ENCODE measurements around the gene TPSG1.

DNA sequence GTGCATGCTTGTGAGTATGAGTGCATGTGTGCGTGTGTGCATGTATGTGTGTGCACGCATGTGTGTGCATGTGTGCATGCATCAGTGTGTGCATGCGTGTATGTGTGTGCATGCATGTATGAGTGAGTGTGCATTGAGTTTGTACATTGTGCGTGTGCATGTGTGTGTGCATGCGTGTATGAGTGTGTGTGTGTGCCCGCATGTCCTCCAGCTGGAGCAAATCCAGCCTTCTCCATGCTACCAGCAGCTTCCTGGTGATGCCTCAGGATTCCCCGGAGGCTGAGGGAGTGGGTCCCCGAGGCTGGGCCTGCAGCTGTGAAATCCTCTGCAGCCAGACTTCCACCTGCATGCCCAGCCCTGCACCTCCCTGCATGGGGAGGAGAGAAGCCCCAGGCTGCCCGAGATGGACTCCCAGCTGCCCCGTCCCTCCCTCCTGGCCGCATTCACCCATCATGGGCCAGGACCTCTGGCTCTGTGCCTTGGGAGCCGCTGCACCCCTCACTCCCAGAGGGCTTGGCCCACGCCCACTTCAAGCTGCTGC, 40.1 kb upstream of the TPSG1 start:
- TF ChIP-seq POLR2A (IDR thresholded peaks at IDR 0.05) (no peak), POLR2AphosphoS5 (IDR thresholded peaks at IDR 0.05) (no peak), EP300 (IDR thresholded peaks at IDR 0.05) (no peak)
- TF ChIP-seq, protein P1, sequence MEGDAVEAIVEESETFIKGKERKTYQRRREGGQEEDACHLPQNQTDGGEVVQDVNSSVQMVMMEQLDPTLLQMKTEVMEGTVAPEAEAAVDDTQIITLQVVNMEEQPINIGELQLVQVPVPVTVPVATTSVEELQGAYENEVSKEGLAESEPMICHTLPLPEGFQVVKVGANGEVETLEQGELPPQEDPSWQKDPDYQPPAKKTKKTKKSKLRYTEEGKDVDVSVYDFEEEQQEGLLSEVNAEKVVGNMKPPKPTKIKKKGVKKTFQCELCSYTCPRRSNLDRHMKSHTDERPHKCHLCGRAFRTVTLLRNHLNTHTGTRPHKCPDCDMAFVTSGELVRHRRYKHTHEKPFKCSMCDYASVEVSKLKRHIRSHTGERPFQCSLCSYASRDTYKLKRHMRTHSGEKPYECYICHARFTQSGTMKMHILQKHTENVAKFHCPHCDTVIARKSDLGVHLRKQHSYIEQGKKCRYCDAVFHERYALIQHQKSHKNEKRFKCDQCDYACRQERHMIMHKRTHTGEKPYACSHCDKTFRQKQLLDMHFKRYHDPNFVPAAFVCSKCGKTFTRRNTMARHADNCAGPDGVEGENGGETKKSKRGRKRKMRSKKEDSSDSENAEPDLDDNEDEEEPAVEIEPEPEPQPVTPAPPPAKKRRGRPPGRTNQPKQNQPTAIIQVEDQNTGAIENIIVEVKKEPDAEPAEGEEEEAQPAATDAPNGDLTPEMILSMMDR (IDR thresholded peaks at IDR 0.05), result no peak
